ENCODE measurements around the gene SLC1A1. TPM values are rescaled to one million over a fixed set of nuclear protein-coding genes. Genes with fewer than 3 reads are reported as not detected.
A peak's percentile ranks its signal among the peaks of the same experiment; 100 is the strongest.
"Not testable (repeated sequence)": the region's sequence is repeated elsewhere in the genome, so short reads cannot be mapped to it uniquely, and the experiment has no call there.

Gene SLC1A1
- polyA plus RNA-seq, 1 donor: 0.22 TPM

GRCh38 chr9:4579001-4579400 lies 88.7 kb downstream of the SLC1A1 start:
- DNase-seq (ENCODE audit: low read depth): no peak

DNA sequence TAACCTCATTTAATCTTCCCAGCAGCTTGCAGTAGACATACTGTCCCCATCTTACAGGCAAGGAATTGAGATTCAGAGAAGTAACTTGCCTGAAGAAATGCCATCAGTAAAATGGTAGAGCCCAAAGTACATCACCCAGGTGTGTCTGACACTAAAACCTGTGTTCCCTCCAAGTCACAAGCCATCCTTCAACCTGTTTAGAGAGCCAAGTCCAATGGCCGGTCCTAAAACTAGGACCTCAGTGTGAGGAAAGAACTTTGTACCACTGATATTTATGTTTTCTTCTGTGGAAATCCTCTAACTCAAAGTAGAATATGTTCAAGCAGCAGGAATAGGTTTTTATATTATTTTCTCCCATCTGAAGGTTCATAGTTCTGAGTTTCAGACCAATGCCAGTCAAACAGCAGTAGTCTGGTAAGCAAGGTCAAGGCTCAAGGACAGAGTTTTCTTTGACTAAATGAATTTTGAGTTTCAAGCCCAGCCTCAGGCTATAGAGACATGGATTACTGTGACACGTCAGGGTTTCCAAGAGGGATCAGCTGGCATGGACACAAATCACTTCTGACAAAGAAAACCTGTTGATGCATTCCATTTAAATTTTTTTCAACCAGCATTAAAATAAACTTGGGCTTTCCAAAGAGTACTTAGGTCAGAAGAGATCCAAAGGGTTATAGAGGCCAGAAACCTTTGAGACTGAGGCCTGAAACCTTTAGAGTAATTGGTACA lies 90.9 kb downstream of the SLC1A1 start:
- DNase-seq (ENCODE audit: low read depth): no peak

- no peak for DNase-seq (ENCODE audit: low read depth)
Measured at GRCh38 chr9:4581861-4582565, 91.7 kb downstream of the SLC1A1 start.

GRCh38 chr9:4583001-4583400 lies 92.7 kb downstream of the SLC1A1 start:
- DNase-seq (ENCODE audit: low read depth): no peak

DNA sequence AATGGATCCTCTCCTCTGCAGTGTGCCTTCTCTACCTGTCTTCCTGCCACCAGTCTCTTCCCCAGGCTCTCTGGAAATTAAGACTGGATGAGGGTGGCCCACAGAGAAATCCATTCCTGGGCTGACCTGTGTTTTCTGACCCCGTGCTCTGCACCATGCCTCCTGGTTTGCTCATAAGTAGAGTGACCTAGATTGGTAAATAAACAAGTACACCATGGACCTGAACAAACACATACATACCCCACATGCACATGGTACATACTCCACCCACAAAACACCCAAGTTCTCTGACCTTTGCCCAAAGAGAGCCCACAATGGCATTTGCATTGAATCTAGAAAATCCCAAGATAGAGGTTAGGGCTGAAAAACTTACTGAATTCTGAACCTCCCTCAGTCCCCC lies 94.4 kb downstream of the SLC1A1 start:
- no peak for DNase-seq (ENCODE audit: low read depth)

GRCh38 chr9:4585135-4585534 lies 94.9 kb downstream of the SLC1A1 start:
- no peak for DNase-seq (ENCODE audit: low read depth)

GRCh38 chr9:4588721-4589120 lies 98.5 kb downstream of the SLC1A1 start:
- DNase-seq (ENCODE audit: low read depth): no peak

GRCh38 chr9:4590430-4591122 lies 100.3 kb downstream of the SLC1A1 start:
- no peak for DNase-seq (ENCODE audit: low read depth)

- no peak for DNase-seq (ENCODE audit: low read depth)
Measured at GRCh38 chr9:4591123-4591500, 100.8 kb downstream of the SLC1A1 start.

- DNase-seq (ENCODE audit: low read depth): no peak
Measured at GRCh38 chr9:4592295-4592694, 102.0 kb downstream of the SLC1A1 start.

- no peak for DNase-seq (ENCODE audit: low read depth)
Measured at GRCh38 chr9:4592886-4593285, 102.6 kb downstream of the SLC1A1 start.

DNA sequence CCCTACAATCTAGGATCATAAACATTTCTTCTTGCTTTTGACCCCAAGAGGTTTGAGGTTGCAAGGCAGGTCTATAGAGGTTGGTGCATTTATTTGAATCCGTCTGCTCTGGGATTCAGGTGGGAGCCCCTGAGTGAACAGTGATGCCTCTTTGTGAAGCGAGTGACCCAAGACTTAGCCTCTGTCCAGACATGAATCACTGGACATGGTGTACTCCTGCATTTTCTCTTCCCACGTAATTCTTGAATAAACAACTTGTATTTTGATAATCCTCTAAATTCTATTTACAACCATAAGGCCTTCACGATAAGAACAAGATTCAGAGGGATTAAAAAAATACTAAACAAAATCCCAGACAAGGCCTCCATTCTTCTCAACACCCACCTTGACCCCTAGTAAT lies 104.3 kb downstream of the SLC1A1 start:
- DNase-seq (ENCODE audit: low read depth): no peak

GRCh38 chr9:4594994-4595393 lies 104.7 kb downstream of the SLC1A1 start:
- DNase-seq (ENCODE audit: low read depth): no peak

DNA sequence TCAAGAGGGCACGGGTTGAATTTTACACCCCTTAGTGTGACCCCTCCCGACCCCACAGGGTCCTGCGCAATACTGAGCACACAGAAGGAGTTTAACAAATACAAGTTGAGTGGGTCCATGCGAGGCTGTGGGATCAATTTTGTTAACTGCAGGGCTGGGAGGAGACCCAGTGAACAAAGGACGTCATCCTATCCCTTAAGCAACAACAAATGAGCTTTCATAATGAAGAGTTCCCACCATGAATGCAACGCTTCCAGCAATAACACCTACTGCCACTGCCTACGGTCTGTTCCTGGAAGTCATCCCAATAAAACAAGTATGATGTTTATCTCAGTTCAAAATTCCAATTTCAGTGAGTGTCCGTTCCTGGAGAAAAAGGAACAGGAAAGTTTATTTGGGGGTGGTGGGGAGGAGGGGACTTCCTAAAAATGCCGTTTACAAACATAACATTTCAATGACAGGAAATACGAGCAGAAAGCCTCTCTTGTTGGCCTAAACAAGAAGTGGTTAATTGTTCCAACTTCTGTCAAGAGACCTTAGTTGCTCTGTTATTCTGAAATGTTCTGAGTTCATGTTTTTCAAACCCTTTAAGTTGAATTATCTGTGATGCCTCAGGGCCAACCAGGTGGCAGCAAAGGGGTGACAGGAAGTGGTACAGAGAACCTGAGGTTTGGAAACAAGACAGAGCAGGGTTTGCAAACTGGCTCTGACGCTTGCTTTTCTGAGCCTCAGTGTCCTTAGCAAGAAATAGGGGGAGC lies 106.1 kb downstream of the SLC1A1 start:
- no peak for DNase-seq (ENCODE audit: low read depth)

- DNase-seq (ENCODE audit: low read depth): no peak
Measured at GRCh38 chr9:4600368-4600767, 110.1 kb downstream of the SLC1A1 start.

DNA sequence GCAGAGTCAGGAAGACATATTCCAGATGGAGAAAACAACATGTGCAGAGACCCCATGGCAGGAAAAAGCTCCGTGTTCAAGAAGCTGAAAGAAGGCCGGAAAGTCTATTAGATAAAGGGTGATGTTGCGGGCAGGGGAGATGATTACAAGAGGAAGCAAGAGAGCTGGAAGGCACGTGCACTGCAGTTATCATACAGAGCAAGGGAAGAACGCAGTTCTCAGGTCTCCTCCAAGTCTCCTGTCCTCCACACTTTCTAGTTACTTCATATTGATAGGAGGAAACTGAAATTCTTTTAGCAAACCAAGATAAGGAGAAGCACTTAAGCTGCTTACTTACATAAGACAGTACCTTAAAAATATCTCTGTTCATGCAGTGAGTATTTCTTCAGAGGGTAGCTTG lies 113.6 kb downstream of the SLC1A1 start:
- DNase-seq (ENCODE audit: low read depth): no peak

DNA sequence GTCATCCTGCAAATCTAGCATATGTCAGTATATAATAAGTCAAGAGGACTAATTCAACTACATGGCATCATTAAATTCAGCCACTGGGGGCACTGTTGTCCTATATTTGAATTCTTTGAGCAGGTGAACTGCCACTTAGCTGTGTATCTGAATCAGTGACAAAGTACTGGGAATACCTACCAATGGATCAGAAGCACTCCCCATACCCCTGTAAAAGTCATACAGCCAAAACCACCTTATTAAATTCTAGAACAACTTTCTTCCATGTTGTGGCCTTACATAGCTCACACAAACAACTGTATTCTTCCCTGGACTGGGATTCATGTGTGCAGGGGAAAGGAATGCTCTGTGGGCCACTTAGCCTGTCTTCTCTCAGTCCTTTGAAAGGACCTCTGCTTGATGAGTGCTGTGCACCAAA lies 114.4 kb downstream of the SLC1A1 start:
- peak; percentile 28 for DNase-seq (ENCODE audit: low read depth)

DNA sequence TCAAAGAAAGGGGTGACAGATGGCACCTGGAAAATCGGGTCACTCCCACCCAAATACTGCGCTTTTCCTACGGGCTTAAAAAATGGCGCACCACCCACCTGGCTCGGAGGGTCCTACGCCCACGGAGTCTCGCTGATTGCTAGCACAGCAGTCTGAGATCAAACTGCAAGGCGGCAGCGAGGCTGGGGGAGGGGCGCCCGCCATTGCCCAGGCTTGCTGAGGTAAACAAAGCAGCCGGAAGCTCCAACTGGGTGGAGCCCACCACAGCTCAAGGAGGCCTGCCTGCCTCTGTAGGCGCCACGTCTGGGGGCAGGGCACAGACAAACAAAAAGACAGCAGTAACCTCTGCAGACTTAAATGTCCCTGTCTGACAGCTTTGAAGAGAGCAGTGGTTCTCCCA lies 115.8 kb downstream of the SLC1A1 start:
- not testable (repeated sequence) for DNase-seq (ENCODE audit: low read depth)

- DNase-seq (ENCODE audit: low read depth): no peak
Measured at GRCh38 chr9:4614627-4615026, 124.4 kb downstream of the SLC1A1 start.

DNA sequence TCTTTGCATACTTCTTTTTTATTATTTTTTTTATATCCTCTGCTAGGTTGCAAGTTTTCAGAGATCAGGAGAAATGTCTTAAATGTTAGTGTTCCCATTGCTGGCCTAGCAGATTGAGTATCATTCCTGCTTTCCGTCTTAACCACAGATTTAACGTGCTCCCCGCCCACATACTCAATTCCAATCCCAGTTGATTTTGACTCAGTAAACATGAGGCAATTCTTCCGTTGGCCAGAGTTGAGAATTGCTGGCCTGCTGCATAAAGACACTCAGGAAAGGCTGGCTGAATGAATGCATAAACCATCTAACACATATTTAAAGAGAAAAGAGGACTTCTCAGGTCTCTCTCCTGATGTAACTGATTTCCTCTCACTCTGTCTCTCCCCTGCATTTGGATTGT lies 125.0 kb downstream of the SLC1A1 start:
- DNase-seq (ENCODE audit: low read depth): peak; percentile 19

GRCh38 chr9:4615778-4616177 lies 125.5 kb downstream of the SLC1A1 start:
- no peak for DNase-seq (ENCODE audit: low read depth)

GRCh38 chr9:4617752-4618151 lies 127.5 kb downstream of the SLC1A1 start:
- no peak for DNase-seq (ENCODE audit: low read depth)
